Ovary (tissue), 9 donors: ENCODE data around the gene PLCB2. TPM values are rescaled to one million over a fixed set of nuclear protein-coding genes. Genes with fewer than 3 reads are reported as not detected.

Experiments used
- DNase-seq, 5 donors: peaks; one replicate each; pipeline ENCODE4 v3.0.0-alpha.2; 2019 to 2020
- H3K27ac ChIP-seq, 2 donors: fragments of 200-600 bp; one replicate each; pipeline versions ENCODE4 v1.5.1 to v1.8.0; 2019 to 2022
- H3K27me3 ChIP-seq: fragments of 200-600 bp; one replicate; pipeline ENCODE4 v1.8.0; 2022
- H3K36me3 ChIP-seq: fragments of 200-600 bp; sonication (generic); one replicate; pipeline ENCODE4 v1.5.1; 2019
- H3K4me1 ChIP-seq: one replicate; pipeline ENCODE4 v1.8.1; 2013; ENCODE audit warnings: mild to moderate bottlenecking, moderate library complexity; ENCODE audit not compliant: insufficient read depth
- H3K4me3 ChIP-seq: fragments of 200-600 bp; sonication (generic); one replicate; pipeline ENCODE4 v1.5.1; 2017
- H3K9me3 ChIP-seq, 2 donors: fragments of 200-600 bp in 1 of 2; sonication (generic) in 1 of 2; one replicate each; pipeline versions ENCODE4 v1.5.1 to v1.8.1; 2013 to 2019; ENCODE audit warnings: mild to moderate bottlenecking in 1 of 2, moderate library complexity in 1 of 2
- EP300 ChIP-seq: sonication (generic); formaldehyde crosslinking; IDR thresholded peaks from one replicate; pipeline ENCODE4 v1.6.1; 2017; ENCODE audit warnings: antibody characterized with exemption
- POLR2A ChIP-seq: fragments of 450-650 bp; IDR thresholded peaks from one replicate; pipeline ENCODE4 v1.6.1; 2017; ENCODE audit warnings: antibody characterized with exemption, mild to moderate bottlenecking, moderate library complexity
- WGBS, 3 donors: extraction: QIAGEN DNeasy Blood & Tissue Kit in 1 of 3; methylation state at CpG; one replicate each; pipeline versions ENCODE4 v1.1.5 to v1.1.7; 2013 to 2017; 5-methylcytosine and 5-hydroxymethylcytosine counted together
- intact Hi-C, 4 donors: fragments of 100-400 bp; cut with DNase I; formaldehyde crosslinking; loops; one replicate each; pipeline versions ENCODE4 v1.11.0 to v1.15.1; 2022 to 2023
- polyA plus RNA-seq, 2 donors: library from polyadenylated mRNA; stranded (reverse); fragments of 200-250 nt in 1 of 2; fragments of 350-450 nt in 1 of 2; fragmentation: Illumina TruSeq in 1 of 2; extraction: RNeasy Lipid Tissue Mini Kit (QIAGEN cat#74804) in 1 of 2; gene quantifications; one replicate each; pipeline ENCODE4 v1.2.3, GENCODE V29; 2013 to 2014
- total RNA-seq, 7 donors: library from RNA; depleted of rRNA in 2 of 7; stranded (reverse); fragments of >200 nt in 2 of 7; fragmentation: NEBNext Ultra II Directional in 3 of 7; extraction: Animal tissue kit (Norgen Biotek cat#: 25700) in 3 of 7; gene quantifications; one replicate each; pipeline versions ENCODE4 v1.1.0 to v1.2.4, GENCODE V29; 2016 to 2023
- TF ChIP-seq, protein P1 (sequence below), 3 donors: fragments of 450-650 bp in 2 of 3; fragments of 200-600 bp in 1 of 3; IDR thresholded peaks; one replicate each; pipeline versions ENCODE4 v1.5.1 to v1.8.0; 2016 to 2022; ENCODE audit warnings: antibody characterized with exemption in 3 of 3, mild to moderate bottlenecking in 1 of 3
- donor health status: DM: no; HTN: no; CAD: no; lungs with moderate emphysema.
- donor health status: DM: no; HTN: no; CAD: no.
- donor health status: Bipolar disorder and iron deficiency.
- donor health status: DM: yes; HTN: yes; CAD: no.
- donor health status: DM: no; HTN: no; CAD: no.
- donor health status: DM: yes; HTN: yes; CAD: no.

Gene PLCB2
- total and polyA plus RNA-seq, 9 donors, result 1.9 to 13.9 (median 6.0) TPM

DNA sequence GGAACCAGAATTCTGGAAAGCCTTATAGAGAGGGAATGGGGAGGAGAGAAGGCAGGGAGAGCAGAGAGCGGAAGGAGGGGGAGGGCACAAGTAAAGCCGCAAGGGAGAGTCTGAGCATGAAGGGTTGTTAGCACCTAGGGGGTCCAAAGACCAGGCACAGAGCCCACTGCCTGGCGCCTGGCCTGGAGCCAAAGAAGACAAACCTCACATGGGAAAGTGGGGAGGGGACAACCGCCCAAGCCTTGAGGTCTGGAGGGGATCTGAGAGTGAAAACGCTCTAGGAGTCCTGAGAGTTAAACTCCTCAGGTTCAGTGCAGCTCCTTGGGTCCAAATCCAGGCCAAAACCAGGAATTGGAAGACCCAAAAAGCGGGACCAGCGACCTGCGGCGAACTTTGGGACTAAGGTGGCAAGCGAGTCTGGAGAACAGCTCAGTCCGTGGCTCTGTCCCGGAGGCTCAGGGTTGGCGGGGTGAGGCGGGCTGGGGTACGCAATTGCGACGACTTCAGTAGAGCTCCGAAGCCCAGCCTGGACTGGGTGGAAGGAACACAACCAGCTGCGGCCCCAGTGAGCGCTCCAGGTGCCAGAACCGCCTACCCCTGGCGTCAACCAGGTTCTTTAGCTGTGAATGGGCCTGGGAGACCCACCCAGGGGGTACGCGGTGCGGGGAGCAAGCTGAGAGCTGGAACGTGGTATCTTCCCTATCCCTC is 14.9 kb upstream of the PLCB2 start:
- whole genome bisulfite sequencing, 3 donors, result 44 to 48% (median 47%) methylated on average over 26 of the region's 26 CpGs
- intact Hi-C loops, result loop anchor here in 1 of 4 donors (5.0 kb wide), 1 partner anchor 35 kb away; the partner anchor contains the start of gene DISP2
- H3K27ac ChIP-seq, result peak overlapping the region in 1 of 2 donors; percentile 57
- H3K9me3 ChIP-seq, result no peaks in the 10 kb centered on the region
- no peaks in the 10 kb centered on the region for H3K36me3 ChIP-seq
- peak overlapping the region; percentile 80 for H3K4me3 ChIP-seq
- TF ChIP-seq EP300 (no peak), POLR2A (no peak)
- TF ChIP-seq, protein P1, sequence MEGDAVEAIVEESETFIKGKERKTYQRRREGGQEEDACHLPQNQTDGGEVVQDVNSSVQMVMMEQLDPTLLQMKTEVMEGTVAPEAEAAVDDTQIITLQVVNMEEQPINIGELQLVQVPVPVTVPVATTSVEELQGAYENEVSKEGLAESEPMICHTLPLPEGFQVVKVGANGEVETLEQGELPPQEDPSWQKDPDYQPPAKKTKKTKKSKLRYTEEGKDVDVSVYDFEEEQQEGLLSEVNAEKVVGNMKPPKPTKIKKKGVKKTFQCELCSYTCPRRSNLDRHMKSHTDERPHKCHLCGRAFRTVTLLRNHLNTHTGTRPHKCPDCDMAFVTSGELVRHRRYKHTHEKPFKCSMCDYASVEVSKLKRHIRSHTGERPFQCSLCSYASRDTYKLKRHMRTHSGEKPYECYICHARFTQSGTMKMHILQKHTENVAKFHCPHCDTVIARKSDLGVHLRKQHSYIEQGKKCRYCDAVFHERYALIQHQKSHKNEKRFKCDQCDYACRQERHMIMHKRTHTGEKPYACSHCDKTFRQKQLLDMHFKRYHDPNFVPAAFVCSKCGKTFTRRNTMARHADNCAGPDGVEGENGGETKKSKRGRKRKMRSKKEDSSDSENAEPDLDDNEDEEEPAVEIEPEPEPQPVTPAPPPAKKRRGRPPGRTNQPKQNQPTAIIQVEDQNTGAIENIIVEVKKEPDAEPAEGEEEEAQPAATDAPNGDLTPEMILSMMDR (IDR thresholded peaks at IDR 0.05), result no peak
- H3K4me1 ChIP-seq, result peaks cover 6% of the 10 kb centered on the region
- no peaks in the 10 kb centered on the region for H3K27me3 ChIP-seq
- peak; percentile 39 to 68 (median 60) for DNase-seq

DNA sequence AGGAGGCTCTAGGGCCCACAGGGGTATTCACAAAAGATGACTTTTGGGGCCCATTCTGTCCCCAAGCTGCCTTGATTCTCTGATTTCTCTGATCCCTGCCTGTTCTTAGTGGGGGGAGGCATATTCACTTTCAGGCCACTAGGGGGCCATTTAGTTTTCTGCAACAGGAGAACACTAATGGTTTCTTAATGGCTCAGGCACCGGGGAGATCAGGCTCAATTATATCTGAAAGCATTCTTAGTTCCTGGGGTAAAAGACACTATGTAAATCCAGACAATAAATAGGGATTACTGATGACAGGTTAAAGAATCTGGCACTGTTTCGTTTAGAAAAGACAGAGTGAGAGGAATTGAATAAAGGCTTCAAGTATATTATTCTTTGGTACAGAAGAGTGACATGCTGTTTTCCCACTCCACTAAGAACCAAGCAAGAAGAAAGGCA is 13.2 kb upstream of the PLCB2 start:
- peaks cover 4% of the 10 kb centered on the region for H3K4me1 ChIP-seq
- intact Hi-C loops, result loop anchor here in 1 of 4 donors (2.0 to 5.0 kb wide), 2 partner anchors 36 to 100 kb away; partner anchors contain the start of gene DISP2
- no peak overlapping the region for H3K27ac ChIP-seq
- H3K9me3 ChIP-seq, result no peaks in the 10 kb centered on the region
- TF ChIP-seq POLR2A (no peak), EP300 (no peak)
- TF ChIP-seq, protein P1 (IDR thresholded peaks at IDR 0.05), result peak; percentile 70 to 74 (median 73)
- peak in 3 of 5 donors; percentile 35 to 65 (median 41) for DNase-seq
- H3K4me3 ChIP-seq, result no peak overlapping the region
- WGBS, 3 donors, result 1 to 6% (median 3%) methylated on average over 2 of the region's 2 CpGs
- H3K27me3 ChIP-seq, result no peaks in the 10 kb centered on the region
- no peaks in the 10 kb centered on the region for H3K36me3 ChIP-seq

DNA sequence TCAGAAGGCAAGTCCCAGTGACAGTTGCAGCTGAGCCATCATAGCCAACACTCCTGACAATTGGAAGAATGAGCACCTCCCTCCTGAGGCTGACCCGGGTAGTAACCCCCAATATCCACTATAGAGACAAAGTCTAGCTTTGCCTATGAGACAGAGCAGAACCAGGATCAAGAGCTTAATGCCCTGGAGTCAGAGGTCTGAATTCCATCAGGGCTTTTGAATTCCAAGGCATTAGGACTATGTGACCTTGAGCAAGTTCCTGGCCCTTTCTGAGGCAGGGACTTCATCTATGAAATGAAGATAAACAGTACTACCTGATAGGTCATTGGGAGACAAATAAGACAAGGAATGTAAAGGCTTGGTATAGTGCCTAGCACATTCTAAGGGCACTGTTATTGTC is 12.7 kb upstream of the PLCB2 start:
- Histone ChIP-seq H3K4me1 (peaks cover 4% of the 10 kb centered on the region), H3K27ac (no peak overlapping the region), H3K4me3 (no peak overlapping the region), H3K36me3 (no peaks in the 10 kb centered on the region), H3K27me3 (no peaks in the 10 kb centered on the region), H3K9me3 (no peaks in the 10 kb centered on the region)
- DNase-seq, result peak in 1 of 5 donors; percentile 13
- intact Hi-C loops, result loop anchor here in 1 of 4 donors (2.0 to 5.0 kb wide), 2 partner anchors 37 to 100 kb away; partner anchors contain the start of gene DISP2
- WGBS, 3 donors, result 90 to 100% (median 93%) methylated on average over 1 of the region's 1 CpG
- TF ChIP-seq, protein P1 (IDR thresholded peaks at IDR 0.05), result no peak
- TF ChIP-seq EP300, result no peak
- no peak for TF ChIP-seq POLR2A

DNA sequence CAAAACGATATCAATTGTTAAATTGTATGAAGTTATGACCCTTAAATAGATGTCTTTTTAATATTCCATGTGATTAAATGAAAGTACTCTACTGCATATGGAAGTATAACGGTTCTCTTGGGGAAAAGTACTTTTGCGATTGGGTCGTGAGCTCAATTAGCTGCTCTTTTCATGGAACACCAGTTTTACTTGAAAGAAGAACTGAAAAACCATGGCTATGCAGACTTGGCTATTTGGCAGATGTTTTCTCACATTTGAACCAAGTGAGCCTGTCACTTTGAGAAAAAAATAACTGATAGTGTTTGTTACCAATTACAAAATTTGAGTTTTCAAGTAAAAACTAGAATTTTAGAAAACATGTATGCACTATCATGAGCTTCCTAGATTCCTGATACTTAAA is 9.8 kb upstream of the PLCB2 start:
- no peak for DNase-seq
- H3K36me3 ChIP-seq, result no peaks in the 10 kb centered on the region
- intact Hi-C loops, result no loop called here
- no peaks in the 10 kb centered on the region for H3K27me3 ChIP-seq
- H3K4me3 ChIP-seq, result no peak overlapping the region
- WGBS, 3 donors, result 76 to 77% (median 76%) methylated on average over 4 of the region's 4 CpGs
- TF ChIP-seq POLR2A, result no peak
- TF ChIP-seq, protein P1 (IDR thresholded peaks at IDR 0.05), result no peak
- no peak for TF ChIP-seq EP300
- no peak overlapping the region for H3K27ac ChIP-seq
- H3K9me3 ChIP-seq, result no peaks in the 10 kb centered on the region
- no peaks in the 10 kb centered on the region for H3K4me1 ChIP-seq
